LNCaP clone FGC (cell line): ENCODE measurements around the gene TTC39B.

Source experiments
- DNase-seq: peaks from one replicate; pipeline ENCODE4 v3.0.0-alpha.2; 2011; ENCODE audit warnings: low read depth
- H3K4me3 ChIP-seq: 2 replicates; pipeline ENCODE4 v1.5.1; 2011; ENCODE audit warnings: mild to moderate bottlenecking, low read depth, low read length, control low read depth
- TF ChIP-seq, protein P1 (sequence below): IDR thresholded peaks from 2 replicates; pipeline ENCODE4 v1.5.1; 2012; ENCODE audit warnings: mild to moderate bottlenecking; ENCODE audit not compliant: control insufficient read depth, insufficient read depth; ENCODE audit errors: extremely low read depth

The TTC39B gene

DNA sequence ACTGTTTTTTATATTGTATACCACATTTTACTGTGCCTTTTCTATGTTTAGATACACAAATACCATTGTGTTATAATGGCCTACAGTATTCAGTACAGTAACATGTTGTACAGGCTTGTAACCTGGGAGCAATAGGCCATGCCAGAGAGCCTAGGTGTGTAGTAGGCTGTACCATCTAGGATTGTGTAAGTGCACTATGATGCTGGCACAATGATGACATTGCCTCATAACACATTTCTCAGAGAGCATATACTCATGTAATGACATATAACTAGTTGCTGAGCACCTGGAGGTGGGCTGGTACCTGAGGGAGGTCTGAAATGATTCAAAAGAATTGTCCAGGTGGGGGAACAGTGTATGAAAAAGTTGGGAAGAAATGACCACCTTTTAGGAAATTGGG lies 13.9 kb downstream of the TTC39B start:
- H3K4me3 ChIP-seq, result no peak overlapping the region
- TF ChIP-seq, protein P1, sequence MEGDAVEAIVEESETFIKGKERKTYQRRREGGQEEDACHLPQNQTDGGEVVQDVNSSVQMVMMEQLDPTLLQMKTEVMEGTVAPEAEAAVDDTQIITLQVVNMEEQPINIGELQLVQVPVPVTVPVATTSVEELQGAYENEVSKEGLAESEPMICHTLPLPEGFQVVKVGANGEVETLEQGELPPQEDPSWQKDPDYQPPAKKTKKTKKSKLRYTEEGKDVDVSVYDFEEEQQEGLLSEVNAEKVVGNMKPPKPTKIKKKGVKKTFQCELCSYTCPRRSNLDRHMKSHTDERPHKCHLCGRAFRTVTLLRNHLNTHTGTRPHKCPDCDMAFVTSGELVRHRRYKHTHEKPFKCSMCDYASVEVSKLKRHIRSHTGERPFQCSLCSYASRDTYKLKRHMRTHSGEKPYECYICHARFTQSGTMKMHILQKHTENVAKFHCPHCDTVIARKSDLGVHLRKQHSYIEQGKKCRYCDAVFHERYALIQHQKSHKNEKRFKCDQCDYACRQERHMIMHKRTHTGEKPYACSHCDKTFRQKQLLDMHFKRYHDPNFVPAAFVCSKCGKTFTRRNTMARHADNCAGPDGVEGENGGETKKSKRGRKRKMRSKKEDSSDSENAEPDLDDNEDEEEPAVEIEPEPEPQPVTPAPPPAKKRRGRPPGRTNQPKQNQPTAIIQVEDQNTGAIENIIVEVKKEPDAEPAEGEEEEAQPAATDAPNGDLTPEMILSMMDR, result no peak
- no peak for DNase-seq

DNA sequence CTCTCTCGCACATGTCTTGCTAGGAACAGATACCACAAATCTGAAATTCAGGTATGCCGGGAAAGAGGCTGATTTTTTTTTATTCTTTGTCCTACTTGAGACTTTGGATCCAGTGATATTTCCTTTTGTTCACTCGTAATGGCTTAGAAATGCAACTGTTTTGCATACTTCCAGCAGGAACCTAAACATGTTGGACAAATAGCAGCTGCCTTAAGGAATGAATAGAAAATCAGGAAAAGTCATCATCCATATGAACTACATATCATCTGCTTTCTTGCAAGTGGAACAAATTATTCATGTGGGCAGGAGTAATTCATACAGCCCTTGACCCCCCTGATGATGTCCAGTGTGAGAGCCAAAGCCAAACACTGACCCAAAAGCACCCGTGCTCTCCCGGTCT lies 17.4 kb downstream of the TTC39B start:
- no peak for DNase-seq
- TF ChIP-seq, protein P1, result no peak
- H3K4me3 ChIP-seq, result no peak overlapping the region

DNA sequence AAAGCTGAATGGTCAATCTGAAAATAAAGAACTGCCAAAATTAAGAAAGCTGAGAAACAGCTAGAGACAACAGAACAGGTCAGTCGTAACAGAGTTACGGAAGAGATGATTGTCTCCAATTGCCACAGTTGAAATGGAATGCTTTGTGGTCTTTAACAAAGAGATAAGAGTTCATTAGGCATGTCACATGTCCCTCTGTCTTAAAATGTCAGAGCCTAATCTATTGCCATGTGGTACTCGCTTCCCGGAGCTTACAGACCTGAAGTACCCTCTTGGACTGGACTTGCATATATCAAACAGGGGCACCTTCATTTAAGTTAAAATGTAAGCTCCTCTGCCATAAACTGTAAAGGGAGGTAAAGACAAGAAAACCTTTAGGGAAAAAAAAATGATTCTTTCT lies 19.7 kb downstream of the TTC39B start:
- TF ChIP-seq, protein P1, result no peak
- H3K4me3 ChIP-seq, result no peak overlapping the region
- DNase-seq, result no peak

- DNase-seq, result no peak
Measured at GRCh38 chr9:15286161-15286821, 20.7 kb downstream of the TTC39B start.

DNA sequence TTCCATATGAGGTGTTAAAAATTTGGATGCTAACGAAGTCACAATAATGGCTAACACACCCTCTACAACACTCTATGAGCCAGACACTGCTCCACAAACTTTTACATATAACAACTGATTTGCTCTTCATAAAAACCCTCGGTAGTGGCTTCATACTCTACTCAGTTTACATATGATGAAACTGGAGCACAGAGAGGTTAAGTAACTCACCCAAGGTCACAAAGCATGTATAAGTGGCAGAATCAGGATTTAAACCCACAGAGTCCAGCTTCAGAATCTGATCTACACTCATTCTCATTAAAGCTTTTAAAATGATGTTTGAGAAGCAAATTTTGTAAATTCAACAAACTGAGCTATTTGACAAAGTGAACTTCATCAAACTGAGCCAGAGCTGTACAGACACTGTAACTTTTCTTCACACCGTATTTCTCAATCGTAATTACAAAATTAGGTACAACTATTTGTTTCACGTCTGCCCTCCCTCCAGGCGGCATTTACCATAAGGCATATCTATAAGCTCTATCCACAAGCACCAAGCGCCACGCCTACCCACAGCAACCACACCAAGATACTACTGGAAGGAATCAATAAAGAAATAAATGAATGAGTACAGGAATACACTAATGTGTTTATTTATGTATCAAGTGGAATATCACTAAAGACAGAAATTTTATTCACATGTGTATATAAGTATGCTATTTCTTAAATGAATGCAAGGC lies 24.3 kb downstream of the TTC39B start:
- TF ChIP-seq, protein P1, result no peak

More at GRCh38 chr9:15286161-15286821, 20.7 kb downstream of the TTC39B start:
- TF ChIP-seq, protein P1, result no peak
- H3K4me3 ChIP-seq, result no peak overlapping the region

DNA sequence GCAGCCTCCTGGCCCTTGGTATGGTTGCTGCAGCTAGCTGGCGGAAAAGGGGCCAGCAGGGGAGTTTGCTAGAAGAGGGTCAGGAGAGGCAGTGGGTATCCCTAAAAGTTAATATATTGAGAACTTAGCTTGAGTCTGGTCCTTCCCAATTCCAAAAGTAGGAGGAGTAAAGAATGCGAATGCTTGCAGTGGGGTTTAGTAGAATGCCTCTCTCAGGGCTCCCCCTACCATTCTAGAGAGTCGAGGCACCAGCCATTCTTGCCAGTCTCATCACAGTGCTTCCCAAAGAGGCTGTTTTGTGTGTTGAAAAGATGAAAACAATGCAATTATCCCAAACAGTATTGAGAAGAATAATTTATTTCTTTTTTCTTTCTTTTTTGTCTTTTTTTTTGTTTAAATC lies 26.4 kb downstream of the TTC39B start:
- TF ChIP-seq, protein P1, result no peak
- DNase-seq, result no peak
- H3K4me3 ChIP-seq, result no peak overlapping the region

More for the DNA sequence above, 24.3 kb downstream of the TTC39B start:
- H3K4me3 ChIP-seq, result no peak overlapping the region
- DNase-seq, result no peak

- TF ChIP-seq, protein P1, result no peak
- no peak overlapping the region for H3K4me3 ChIP-seq
- DNase-seq, result no peak
Measured at GRCh38 chr9:15278839-15279238, 28.2 kb downstream of the TTC39B start.
